A549 (cell line): ENCODE measurements around the gene LMF2. TPM values are rescaled to one million over a fixed set of nuclear protein-coding genes. Genes with fewer than 3 reads are reported as not detected.

Experiments
- ATAC-seq, 2 experiments: fragments of 200-7000 bp in 1 of 2; fragments of >200 bp in 1 of 2; cut with Nextera tagmentation in 1 of 2; cut with Tn5 transposase in 1 of 2; 3 replicates each; pipeline versions ENCODE4 v1.8.0 to v1.9.1; 2018 to 2020; ENCODE audit warnings: mild to moderate bottlenecking in 1 of 2, moderate library complexity in 1 of 2
- CTCF ChIA-PET: fragments of 300-600 bp; sonication (Branson Sonifier 250); formaldehyde crosslinking; extraction: SDS; loops from one replicate; lab custom pipeline; 2021; ENCODE audit warnings: antibody characterized with exemption, inconsistent platforms; lab: Yijun Ruan, JAX
- POLR2A ChIA-PET: fragments of 350-600 bp; formaldehyde crosslinking; extraction: SDS; loops from one replicate; lab custom pipeline; 2021; ENCODE audit warnings: antibody characterized with exemption, inconsistent platforms; lab: Yijun Ruan, JAX
- DNase-seq, 2 experiments: peaks; one replicate each; pipeline versions ENCODE4 v3.0.0 to v3.0.0-alpha.2; 2011 to 2016; ENCODE audit warnings: low read depth in 1 of 2, low spot score in 1 of 2
- FAIRE-seq: peaks from 2 replicates; lab custom pipeline; 2011; peaks lifted over from hg19 to GRCh38; lab: Jason Lieb, UNC
- H3K27ac ChIP-seq, 2 experiments: fragments of >200 bp; sonication (Bioruptor Twin); formaldehyde crosslinking; 3 replicates each; pipeline ENCODE4 v1.5.1; 2016 to 2017
- H3K4me1 ChIP-seq: fragments of >200 bp; sonication (Bioruptor Twin); formaldehyde crosslinking; 3 replicates; pipeline ENCODE4 v1.6.1; 2016
- H3K4me2 ChIP-seq: fragments of >200 bp; sonication (Bioruptor Twin); formaldehyde crosslinking; 3 replicates; pipeline ENCODE4 v1.6.1; 2016
- H3K4me3 ChIP-seq: fragments of >200 bp; sonication (Bioruptor Twin); formaldehyde crosslinking; 3 replicates; pipeline ENCODE4 v1.5.1; 2016
- H3K9me3 ChIP-seq: fragments of >200 bp; sonication (Bioruptor Twin); formaldehyde crosslinking; 3 replicates; pipeline ENCODE4 v1.6.1; 2016
- BHLHE40 ChIP-seq: IDR thresholded peaks from 2 replicates; pipeline ENCODE4 v1.6.1; 2012; ENCODE audit warnings: low read depth, low read length, inconsistent platforms
- CEBPB ChIP-seq, 2 experiments: fragments of >200 bp in 1 of 2; sonication (Bioruptor Twin) in 1 of 2; formaldehyde crosslinking in 1 of 2; IDR thresholded peaks; 2 replicates each; pipeline ENCODE4 v1.6.1; 2012 to 2016
- EP300 ChIP-seq, 2 experiments: fragments of >200 bp; sonication (Bioruptor Twin); formaldehyde crosslinking; IDR thresholded peaks; 2 replicates in 1 of 2; 3 replicates in 1 of 2; pipeline ENCODE4 v1.6.1; 2016 to 2017
- FOSB ChIP-seq: fragments of 250-450 bp; sonication (Bioruptor Pico); IDR thresholded peaks from 2 replicates; pipeline ENCODE4 v1.5.0; 2020; ENCODE audit warnings: mild to moderate bottlenecking, moderate library complexity
- FOSL2 ChIP-seq, 2 experiments: fragments of 450-650 bp in 1 of 2; fragments of >200 bp in 1 of 2; sonication (Bioruptor Twin) in 1 of 2; formaldehyde crosslinking; IDR thresholded peaks; 2 replicates each; pipeline versions ENCODE4 v1.5.0 to v1.6.1; 2016 to 2020; ENCODE audit warnings: mild to moderate bottlenecking in 1 of 2, moderate library complexity in 1 of 2
- HEYL ChIP-seq: fragments of 250-450 bp; sonication (Bioruptor Pico); IDR thresholded peaks from 2 replicates; pipeline ENCODE4 v1.8.0; 2021; ENCODE audit warnings: mild to moderate bottlenecking, moderate library complexity
- HOXB5 ChIP-seq: fragments of 250-450 bp; sonication (Bioruptor Pico); IDR thresholded peaks from 2 replicates; pipeline ENCODE4 v1.5.0; 2020; ENCODE audit warnings: mild to moderate bottlenecking, moderate library complexity
- JUN ChIP-seq, 2 experiments: fragments of >200 bp; sonication (Bioruptor Twin); formaldehyde crosslinking; IDR thresholded peaks; 2 replicates in 1 of 2; 3 replicates in 1 of 2; pipeline ENCODE4 v1.6.1; 2016 to 2017
- JUNB ChIP-seq: fragments of >200 bp; sonication (Bioruptor Twin); formaldehyde crosslinking; IDR thresholded peaks from 2 replicates; pipeline ENCODE4 v1.6.1; 2016
- KDM5A ChIP-seq: fragments of 200-600 bp; sonication (generic); IDR thresholded peaks from 2 replicates; pipeline ENCODE4 v1.6.1; 2016; ENCODE audit warnings: antibody characterized with exemption, mild to moderate bottlenecking
- PHF8 ChIP-seq: fragments of 200-600 bp; sonication (generic); IDR thresholded peaks from 2 replicates; pipeline ENCODE4 v1.6.1; 2016; ENCODE audit warnings: low read depth, mild to moderate bottlenecking, antibody characterized with exemption, moderate library complexity, borderline replicate concordance
- POLR2A ChIP-seq: IDR thresholded peaks from 2 replicates; pipeline ENCODE4 v1.6.1; 2012; ENCODE audit warnings: mild to moderate bottlenecking, low read length
- RAD21 ChIP-seq, 2 experiments: fragments of >200 bp in 1 of 2; sonication (Bioruptor Twin) in 1 of 2; formaldehyde crosslinking in 1 of 2; IDR thresholded peaks in 1 of 2; conservative IDR thresholded peaks in 1 of 2; 2 replicates in 1 of 2; 3 replicates in 1 of 2; pipeline ENCODE4 v1.6.1; 2012 to 2018; ENCODE audit warnings: inconsistent platforms in 1 of 2
- RCOR1 ChIP-seq: fragments of 150-350 bp; IDR thresholded peaks from 2 replicates; pipeline ENCODE4 v1.6.1; 2014; ENCODE audit warnings: antibody characterized with exemption, low read length, low read depth
- TP53 ChIP-seq: fragments of 250-450 bp; sonication (Bioruptor Pico); IDR thresholded peaks from 2 replicates; pipeline ENCODE4 v1.5.0; 2021; ENCODE audit warnings: mild to moderate bottlenecking, moderate library complexity
- ZFP36 ChIP-seq: fragments of 450-650 bp; IDR thresholded peaks from 2 replicates; pipeline ENCODE4 v1.6.1; 2014; ENCODE audit warnings: borderline replicate concordance; ENCODE audit not compliant: partially characterized antibody
- ZNF302 ChIP-seq: fragments of 250-450 bp; sonication (Bioruptor Pico); IDR thresholded peaks from 2 replicates; pipeline ENCODE4 v1.9.0; 2021; ENCODE audit warnings: inconsistent platforms, mild to moderate bottlenecking, moderate library complexity
- ZSCAN20 ChIP-seq: fragments of 250-450 bp; sonication (Bioruptor Pico); IDR thresholded peaks from 2 replicates; pipeline ENCODE4 v1.8.0; 2022; ENCODE audit warnings: mild to moderate bottlenecking, moderate library complexity
- WGBS: methylation state at CpG from one replicate; pipeline ENCODE4 v1.1.6; 2017; ENCODE audit errors: missing lambda C conversion rate; 5-methylcytosine and 5-hydroxymethylcytosine counted together
- polyA plus RNA-seq, 4 experiments: library from polyadenylated mRNA; depleted of rRNA in 3 of 4; stranded (reverse); fragments of >200 nt; fragmentation: RNase III in 1 of 4; extraction: RNeasy Plus Mini Kit Qiagen cat#74134 plus additional on column Dnase treatment in 1 of 4; gene quantifications; 2 replicates in 3 of 4; 3 replicates in 1 of 4; pipeline ENCODE4 v1.2.3, GENCODE V29; 2011 to 2017
- TF ChIP-seq, protein P1 (sequence below): fragments of >200 bp; sonication (Bioruptor Twin); formaldehyde crosslinking; IDR thresholded peaks from 3 replicates; pipeline ENCODE4 v1.6.1; 2016
- TF ChIP-seq, protein P2 (sequence below): IDR thresholded peaks from 2 replicates; pipeline ENCODE4 v1.6.1; 2012; ENCODE audit warnings: low read depth, borderline replicate concordance
- TF ChIP-seq, protein P3 (sequence below): IDR thresholded peaks from 2 replicates; pipeline ENCODE4 v1.6.1; 2012
- TF ChIP-seq, protein P4 (sequence below): IDR thresholded peaks from 2 replicates; pipeline ENCODE4 v1.6.1; 2012
- TF ChIP-seq, protein P5 (sequence below): fragments of 250-450 bp; sonication (Bioruptor Pico); IDR thresholded peaks from 2 replicates; pipeline ENCODE4 v1.5.0; 2021; ENCODE audit warnings: mild to moderate bottlenecking, moderate library complexity, borderline replicate concordance

Gene LMF2
- polyA plus RNA-seq, 2 of the 4 experiments (the other 2 are of a cell fraction), result 13.0 to 32.5 TPM

DNA sequence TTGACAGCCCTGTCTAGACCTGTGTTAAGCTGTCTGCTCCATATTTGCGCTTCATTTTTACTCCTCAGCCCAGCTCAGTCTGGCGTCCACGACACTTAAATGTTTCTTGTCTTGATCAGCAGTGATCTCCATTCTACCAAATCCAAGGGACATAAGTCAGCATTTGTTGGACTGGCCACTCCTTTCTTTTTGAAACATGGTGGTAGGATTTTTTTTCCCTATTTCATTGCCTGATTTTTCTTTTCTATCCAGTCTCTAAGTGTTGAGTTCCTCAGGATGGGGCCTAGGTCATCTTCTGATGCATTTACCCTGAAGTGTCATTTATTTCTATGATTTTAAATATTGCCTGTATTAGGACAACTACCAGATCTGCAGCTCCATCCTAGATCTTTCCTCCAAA lies 1.4 kb upstream of the LMF2 start:
- POLR2A ChIA-PET, result interaction anchor here (1.6 to 2.3 kb wide), 2 partner anchors 16 to 21 kb away, joined by 4 to 36 read pairs; partner anchors contain the start of genes SCO2 and TYMP

GRCh38 chr22:50507991-50508884 lies 736 bp upstream of the LMF2 start, which contains the start of gene NCAPH2:
TSS of gene NCAPH2 (plus strand) at chr22:50508224. CDS start at chr22:50508338, 114 bp downstream.
- under 1% methylated on average over 22 of the region's 76 CpGs for WGBS
- TF ChIP-seq, protein P1, sequence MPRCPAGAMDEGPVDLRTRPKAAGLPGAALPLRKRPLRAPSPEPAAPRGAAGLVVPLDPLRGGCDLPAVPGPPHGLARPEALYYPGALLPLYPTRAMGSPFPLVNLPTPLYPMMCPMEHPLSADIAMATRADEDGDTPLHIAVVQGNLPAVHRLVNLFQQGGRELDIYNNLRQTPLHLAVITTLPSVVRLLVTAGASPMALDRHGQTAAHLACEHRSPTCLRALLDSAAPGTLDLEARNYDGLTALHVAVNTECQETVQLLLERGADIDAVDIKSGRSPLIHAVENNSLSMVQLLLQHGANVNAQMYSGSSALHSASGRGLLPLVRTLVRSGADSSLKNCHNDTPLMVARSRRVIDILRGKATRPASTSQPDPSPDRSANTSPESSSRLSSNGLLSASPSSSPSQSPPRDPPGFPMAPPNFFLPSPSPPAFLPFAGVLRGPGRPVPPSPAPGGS, result no peak
- TF ChIP-seq KDM5A (peak; percentile 96), JUN (IDR thresholded peaks at IDR 0.05) (peak in 1 of 2 experiments; percentile 60; a peak in 2 of 5 replicates), PHF8 (peak; percentile 43; the same call in 1 of the 2 replicates), HOXB5 (CRISPR knock-in tag) (peak; percentile 44; the same call in 1 of the 2 replicates), POLR2A (peak; percentile 61), TP53 (CRISPR knock-in tag) (no peak), JUNB (no peak)
- TF ChIP-seq, protein P2, sequence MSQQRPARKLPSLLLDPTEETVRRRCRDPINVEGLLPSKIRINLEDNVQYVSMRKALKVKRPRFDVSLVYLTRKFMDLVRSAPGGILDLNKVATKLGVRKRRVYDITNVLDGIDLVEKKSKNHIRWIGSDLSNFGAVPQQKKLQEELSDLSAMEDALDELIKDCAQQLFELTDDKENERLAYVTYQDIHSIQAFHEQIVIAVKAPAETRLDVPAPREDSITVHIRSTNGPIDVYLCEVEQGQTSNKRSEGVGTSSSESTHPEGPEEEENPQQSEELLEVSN, result 0 out of 2 replicates have a peak, but pooled peaks have one; percentile 38
- TF ChIP-seq, protein P3, sequence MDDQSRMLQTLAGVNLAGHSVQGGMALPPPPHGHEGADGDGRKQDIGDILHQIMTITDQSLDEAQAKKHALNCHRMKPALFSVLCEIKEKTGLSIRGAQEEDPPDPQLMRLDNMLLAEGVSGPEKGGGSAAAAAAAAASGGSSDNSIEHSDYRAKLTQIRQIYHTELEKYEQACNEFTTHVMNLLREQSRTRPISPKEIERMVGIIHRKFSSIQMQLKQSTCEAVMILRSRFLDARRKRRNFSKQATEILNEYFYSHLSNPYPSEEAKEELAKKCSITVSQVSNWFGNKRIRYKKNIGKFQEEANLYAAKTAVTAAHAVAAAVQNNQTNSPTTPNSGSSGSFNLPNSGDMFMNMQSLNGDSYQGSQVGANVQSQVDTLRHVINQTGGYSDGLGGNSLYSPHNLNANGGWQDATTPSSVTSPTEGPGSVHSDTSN, result 0 out of 2 replicates have a peak, but pooled peaks have one; percentile 39
- TF ChIP-seq, protein P4, sequence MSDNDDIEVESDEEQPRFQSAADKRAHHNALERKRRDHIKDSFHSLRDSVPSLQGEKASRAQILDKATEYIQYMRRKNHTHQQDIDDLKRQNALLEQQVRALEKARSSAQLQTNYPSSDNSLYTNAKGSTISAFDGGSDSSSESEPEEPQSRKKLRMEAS, result 0 out of 2 replicates have a peak, but pooled peaks have one; percentile 36
- H3K27ac ChIP-seq, result peak within 1 kb of the TSS; percentile 95 to 97
- ChIA-PET CTCF (interaction anchor here (0.7 to 3.5 kb wide), 6 partner anchors 10 to 203 kb away, joined by 3 to 26 read pairs (median 4); partner anchors contain the start of genes SCO2 and SYCE3), POLR2A (interaction anchor here (0.6 to 2.3 kb wide), 9 partner anchors 10 to 73 kb away, joined by 3 to 36 read pairs (median 3); partner anchors contain the start of genes KLHDC7B, SCO2, SYCE3 and TYMP)
- DNase-seq, result peak; percentile 85 to 94
- peaks cover 15% of the 10 kb centered on the region for H3K4me1 ChIP-seq
- H3K4me3 ChIP-seq, result peak within 1 kb of the TSS; percentile 94
- H3K4me2 ChIP-seq, result peak within 1 kb of the TSS; percentile 95
- no peak for FAIRE-seq
- H3K9me3 ChIP-seq, result no peaks in the 10 kb centered on the region
- peak; percentile 71 to 74 for ATAC-seq

More for the DNA sequence above, 1.4 kb upstream of the LMF2 start:
- FAIRE-seq (no peak), ATAC-seq (peak in 1 of 2 experiments; percentile 2; a peak in 1 of 6 replicates), DNase-seq (no peak)
- Histone ChIP-seq H3K4me1 (peaks cover 15% of the 10 kb centered on the region), H3K4me3 (peak overlapping the region; percentile 79), H3K4me2 (peak overlapping the region; percentile 85), H3K9me3 (no peaks in the 10 kb centered on the region), H3K27ac (peak overlapping the region; percentile 87 to 90; a peak in 5 of 6 replicates)
- CTCF ChIA-PET, result interaction anchor here (1.1 to 3.5 kb wide), 3 partner anchors 11 to 54 kb away, joined by 3 to 26 read pairs (median 4); partner anchors contain the start of genes SCO2 and SYCE3
- no peak for TF ChIP-seq RAD21 (conservative IDR thresholded peaks at IDR 0.05 in 1 of 2, IDR thresholded peaks at IDR 0.05 in 1 of 2)
- no peak for TF ChIP-seq EP300 (IDR thresholded peaks at IDR 0.05)
- no peak for TF ChIP-seq HEYL (CRISPR knock-in tag)
- WGBS, result 0% methylated on average over 3 of the region's 3 CpGs

GRCh38 chr22:50506611-50507420 lies 686 bp downstream of the LMF2 start:
- Histone ChIP-seq H3K4me1 (peaks cover 15% of the 10 kb centered on the region), H3K27ac (peak overlapping the region; percentile 95 to 97), H3K4me3 (peak overlapping the region; percentile 94), H3K9me3 (no peaks in the 10 kb centered on the region), H3K4me2 (peak overlapping the region; percentile 95)
- WGBS, result 20% methylated on average over 6 of the region's 21 CpGs
- ChIA-PET CTCF (interaction anchor here (0.8 kb wide), 1 partner anchor 201 kb away, joined by 3 read pairs; no protein-coding TSS in a partner anchor), POLR2A (interaction anchor here (2.3 kb wide), 1 partner anchor 18 kb away, joined by 36 read pairs; the partner anchor contains the start of gene SCO2)
- DNase-seq, result no peak
- FAIRE-seq, result no peak
- ATAC-seq, result peak; percentile 8 to 55; a peak in 3 of 6 replicates
- TF ChIP-seq, protein P4, result no peak
- TF ChIP-seq CEBPB (IDR thresholded peaks at IDR 0.05) (no peak), FOSB (CRISPR knock-in tag) (no peak), ZNF302 (CRISPR knock-in tag) (no peak), ZFP36 (no peak), FOSL2 (IDR thresholded peaks at IDR 0.05) (no peak), FOSL2 (CRISPR knock-in tag; IDR thresholded peaks at IDR 0.05) (no peak), RCOR1 (no peak), ZSCAN20 (CRISPR knock-in tag) (no peak), BHLHE40 (no peak)
- TF ChIP-seq, protein P5, sequence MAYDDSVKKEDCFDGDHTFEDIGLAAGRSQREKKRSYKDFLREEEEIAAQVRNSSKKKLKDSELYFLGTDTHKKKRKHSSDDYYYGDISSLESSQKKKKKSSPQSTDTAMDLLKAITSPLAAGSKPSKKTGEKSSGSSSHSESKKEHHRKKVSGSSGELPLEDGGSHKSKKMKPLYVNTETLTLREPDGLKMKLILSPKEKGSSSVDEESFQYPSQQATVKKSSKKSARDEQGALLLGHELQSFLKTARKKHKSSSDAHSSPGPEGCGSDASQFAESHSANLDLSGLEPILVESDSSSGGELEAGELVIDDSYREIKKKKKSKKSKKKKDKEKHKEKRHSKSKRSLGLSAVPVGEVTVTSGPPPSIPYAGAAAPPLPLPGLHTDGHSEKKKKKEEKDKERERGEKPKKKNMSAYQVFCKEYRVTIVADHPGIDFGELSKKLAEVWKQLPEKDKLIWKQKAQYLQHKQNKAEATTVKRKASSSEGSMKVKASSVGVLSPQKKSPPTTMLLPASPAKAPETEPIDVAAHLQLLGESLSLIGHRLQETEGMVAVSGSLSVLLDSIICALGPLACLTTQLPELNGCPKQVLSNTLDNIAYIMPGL (CRISPR knock-in tag), result no peak
